H1 (cell line): Measurements from ENCODE around the gene PLCB2. TPM values are rescaled to one million over a fixed set of nuclear protein-coding genes. Genes with fewer than 3 reads are reported as not detected.

Source experiments
- CHD2 ChIP-seq: IDR thresholded peaks from 2 replicates; pipeline ENCODE4 v1.6.1; 2012; ENCODE audit warnings: low read length, improper control_type of control experiment
- CTBP2 ChIP-seq: IDR thresholded peaks from 2 replicates; pipeline ENCODE4 v1.7.0; 2011; ENCODE audit warnings: borderline replicate concordance, mild to moderate bottlenecking, moderate library complexity, mixed read lengths, low read length; ENCODE audit not compliant: insufficient read depth, insufficient read length
- EGR1 ChIP-seq: IDR thresholded peaks from 2 replicates; pipeline ENCODE4 v1.6.1; 2011; ENCODE audit warnings: low read depth, low read length, borderline replicate concordance
- GTF2F1 ChIP-seq: IDR thresholded peaks from 2 replicates; pipeline ENCODE4 v1.6.1; 2012; ENCODE audit warnings: low read depth, low read length, improper control_type of control experiment, borderline replicate concordance
- HDAC6 ChIP-seq: IDR thresholded peaks from one replicate; pipeline ENCODE4 v1.7.1; 2012; ENCODE audit warnings: low read depth, mild to moderate bottlenecking, inconsistent platforms, low read length, moderate library complexity
- KDM4A ChIP-seq: IDR thresholded peaks from one replicate; pipeline ENCODE4 v1.7.1; 2012; ENCODE audit warnings: low read depth, mild to moderate bottlenecking, moderate library complexity, low read length, inconsistent platforms; ENCODE audit not compliant: severe bottlenecking
- polyA plus RNA-seq, 7 experiments: library from polyadenylated mRNA; depleted of rRNA in 3 of 7; stranded (reverse) in 5 of 7; unstranded in 2 of 7; fragments of >200 nt in 5 of 7; fragments of 200-250 nt in 2 of 7; gene quantifications; 1 replicate in 5 of 7; 2 replicates in 1 of 7; 4 replicates in 1 of 7; pipeline versions ENCODE4 v1.2.1 to v1.2.3, GENCODE V29; 2011 to 2013; ENCODE audit warnings: missing spikeins in 2 of 7, mixed read lengths in 2 of 7
- total RNA-seq: library from RNA; stranded (reverse); fragmentation: NEBNext Ultra II Directional; extraction: Animal tissue kit (Norgen Biotek cat#: 25700); gene quantifications from 2 replicates; pipeline ENCODE4 v1.2.1, GENCODE V29; 2021
- TF ChIP-seq, protein P1 (sequence below): fragments of 300-600 bp; sonication (generic); IDR thresholded peaks from 2 replicates; pipeline ENCODE4 v1.7.1; 2012; ENCODE audit warnings: low read length, moderate library complexity, mild to moderate bottlenecking, inconsistent platforms; ENCODE audit not compliant: insufficient replicate concordance

Gene PLCB2
- total and polyA plus RNA-seq, 2 of the 8 experiments (the other 6 are each of a cell fraction or from before 2014, with no cell fraction given) = 7.2 to 8.4 TPM

- TF ChIP-seq, protein P1, sequence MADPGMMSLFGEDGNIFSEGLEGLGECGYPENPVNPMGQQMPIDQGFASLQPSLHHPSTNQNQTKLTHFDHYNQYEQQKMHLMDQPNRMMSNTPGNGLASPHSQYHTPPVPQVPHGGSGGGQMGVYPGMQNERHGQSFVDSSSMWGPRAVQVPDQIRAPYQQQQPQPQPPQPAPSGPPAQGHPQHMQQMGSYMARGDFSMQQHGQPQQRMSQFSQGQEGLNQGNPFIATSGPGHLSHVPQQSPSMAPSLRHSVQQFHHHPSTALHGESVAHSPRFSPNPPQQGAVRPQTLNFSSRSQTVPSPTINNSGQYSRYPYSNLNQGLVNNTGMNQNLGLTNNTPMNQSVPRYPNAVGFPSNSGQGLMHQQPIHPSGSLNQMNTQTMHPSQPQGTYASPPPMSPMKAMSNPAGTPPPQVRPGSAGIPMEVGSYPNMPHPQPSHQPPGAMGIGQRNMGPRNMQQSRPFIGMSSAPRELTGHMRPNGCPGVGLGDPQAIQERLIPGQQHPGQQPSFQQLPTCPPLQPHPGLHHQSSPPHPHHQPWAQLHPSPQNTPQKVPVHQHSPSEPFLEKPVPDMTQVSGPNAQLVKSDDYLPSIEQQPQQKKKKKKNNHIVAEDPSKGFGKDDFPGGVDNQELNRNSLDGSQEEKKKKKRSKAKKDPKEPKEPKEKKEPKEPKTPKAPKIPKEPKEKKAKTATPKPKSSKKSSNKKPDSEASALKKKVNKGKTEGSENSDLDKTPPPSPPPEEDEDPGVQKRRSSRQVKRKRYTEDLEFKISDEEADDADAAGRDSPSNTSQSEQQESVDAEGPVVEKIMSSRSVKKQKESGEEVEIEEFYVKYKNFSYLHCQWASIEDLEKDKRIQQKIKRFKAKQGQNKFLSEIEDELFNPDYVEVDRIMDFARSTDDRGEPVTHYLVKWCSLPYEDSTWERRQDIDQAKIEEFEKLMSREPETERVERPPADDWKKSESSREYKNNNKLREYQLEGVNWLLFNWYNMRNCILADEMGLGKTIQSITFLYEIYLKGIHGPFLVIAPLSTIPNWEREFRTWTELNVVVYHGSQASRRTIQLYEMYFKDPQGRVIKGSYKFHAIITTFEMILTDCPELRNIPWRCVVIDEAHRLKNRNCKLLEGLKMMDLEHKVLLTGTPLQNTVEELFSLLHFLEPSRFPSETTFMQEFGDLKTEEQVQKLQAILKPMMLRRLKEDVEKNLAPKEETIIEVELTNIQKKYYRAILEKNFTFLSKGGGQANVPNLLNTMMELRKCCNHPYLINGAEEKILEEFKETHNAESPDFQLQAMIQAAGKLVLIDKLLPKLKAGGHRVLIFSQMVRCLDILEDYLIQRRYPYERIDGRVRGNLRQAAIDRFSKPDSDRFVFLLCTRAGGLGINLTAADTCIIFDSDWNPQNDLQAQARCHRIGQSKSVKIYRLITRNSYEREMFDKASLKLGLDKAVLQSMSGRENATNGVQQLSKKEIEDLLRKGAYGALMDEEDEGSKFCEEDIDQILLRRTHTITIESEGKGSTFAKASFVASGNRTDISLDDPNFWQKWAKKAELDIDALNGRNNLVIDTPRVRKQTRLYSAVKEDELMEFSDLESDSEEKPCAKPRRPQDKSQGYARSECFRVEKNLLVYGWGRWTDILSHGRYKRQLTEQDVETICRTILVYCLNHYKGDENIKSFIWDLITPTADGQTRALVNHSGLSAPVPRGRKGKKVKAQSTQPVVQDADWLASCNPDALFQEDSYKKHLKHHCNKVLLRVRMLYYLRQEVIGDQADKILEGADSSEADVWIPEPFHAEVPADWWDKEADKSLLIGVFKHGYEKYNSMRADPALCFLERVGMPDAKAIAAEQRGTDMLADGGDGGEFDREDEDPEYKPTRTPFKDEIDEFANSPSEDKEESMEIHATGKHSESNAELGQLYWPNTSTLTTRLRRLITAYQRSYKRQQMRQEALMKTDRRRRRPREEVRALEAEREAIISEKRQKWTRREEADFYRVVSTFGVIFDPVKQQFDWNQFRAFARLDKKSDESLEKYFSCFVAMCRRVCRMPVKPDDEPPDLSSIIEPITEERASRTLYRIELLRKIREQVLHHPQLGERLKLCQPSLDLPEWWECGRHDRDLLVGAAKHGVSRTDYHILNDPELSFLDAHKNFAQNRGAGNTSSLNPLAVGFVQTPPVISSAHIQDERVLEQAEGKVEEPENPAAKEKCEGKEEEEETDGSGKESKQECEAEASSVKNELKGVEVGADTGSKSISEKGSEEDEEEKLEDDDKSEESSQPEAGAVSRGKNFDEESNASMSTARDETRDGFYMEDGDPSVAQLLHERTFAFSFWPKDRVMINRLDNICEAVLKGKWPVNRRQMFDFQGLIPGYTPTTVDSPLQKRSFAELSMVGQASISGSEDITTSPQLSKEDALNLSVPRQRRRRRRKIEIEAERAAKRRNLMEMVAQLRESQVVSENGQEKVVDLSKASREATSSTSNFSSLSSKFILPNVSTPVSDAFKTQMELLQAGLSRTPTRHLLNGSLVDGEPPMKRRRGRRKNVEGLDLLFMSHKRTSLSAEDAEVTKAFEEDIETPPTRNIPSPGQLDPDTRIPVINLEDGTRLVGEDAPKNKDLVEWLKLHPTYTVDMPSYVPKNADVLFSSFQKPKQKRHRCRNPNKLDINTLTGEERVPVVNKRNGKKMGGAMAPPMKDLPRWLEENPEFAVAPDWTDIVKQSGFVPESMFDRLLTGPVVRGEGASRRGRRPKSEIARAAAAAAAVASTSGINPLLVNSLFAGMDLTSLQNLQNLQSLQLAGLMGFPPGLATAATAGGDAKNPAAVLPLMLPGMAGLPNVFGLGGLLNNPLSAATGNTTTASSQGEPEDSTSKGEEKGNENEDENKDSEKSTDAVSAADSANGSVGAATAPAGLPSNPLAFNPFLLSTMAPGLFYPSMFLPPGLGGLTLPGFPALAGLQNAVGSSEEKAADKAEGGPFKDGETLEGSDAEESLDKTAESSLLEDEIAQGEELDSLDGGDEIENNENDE = no peak
- no peak for TF ChIP-seq CTBP2
- TF ChIP-seq CHD2 = no peak
- TF ChIP-seq HDAC6 = no peak
- TF ChIP-seq GTF2F1 = no peak
- TF ChIP-seq EGR1 = no peak
- no peak for TF ChIP-seq KDM4A
Measured at GRCh38 chr15:40277471-40277870, 30.3 kb downstream of the PLCB2 start (continued).
